Stimulated activated effector memory CD8-positive, alpha-beta T cell treated with anti-CD3 and anti-CD28 coated beads, Interleukin-12 subunit alpha, Interleukin-12 subunit beta, amount 100 ng/mL, for 72 hours (primary cell): ENCODE results near the gene SPATA9.
A peak's percentile ranks its signal among the peaks of the same experiment; 100 is the strongest.
"Not testable (repeated sequence)": the region's sequence is repeated elsewhere in the genome, so short reads cannot be mapped to it uniquely, and the experiment has no call there.

ENCODE experiments used
- ATAC-seq: fragments of 150-1000 bp; cut with Tn5 transposase; 2 replicates; pipeline ENCODE4 v1.10.0; 2021
- DNase-seq, 2 donors: peaks; one replicate each; pipeline ENCODE4 v3.0.0; 2021 to 2022; ENCODE audit warnings: low spot score in 2 of 2
- H3K27ac Mint-ChIP-seq: one replicate; pipeline ENCODE4 v1.8.0; 2022; ENCODE audit warnings: mild to moderate bottlenecking, mixed read lengths
- H3K36me3 Mint-ChIP-seq: one replicate; pipeline ENCODE4 v1.8.0; 2022; ENCODE audit warnings: mild to moderate bottlenecking, mixed read lengths
- H3K4me1 Mint-ChIP-seq: one replicate; pipeline ENCODE4 v1.8.0; 2022; ENCODE audit warnings: mixed read lengths
- H3K4me3 Mint-ChIP-seq: one replicate; pipeline ENCODE4 v1.8.0; 2022; ENCODE audit warnings: mild to moderate bottlenecking, mixed read lengths
- H3K9me3 Mint-ChIP-seq: one replicate; pipeline ENCODE4 v1.8.0; 2022; ENCODE audit warnings: mixed read lengths

The SPATA9 gene

GRCh38 chr5:95646569-95647431 is 36.0 kb downstream of the SPATA9 start, which contains the start of gene RFESD:
Gene RFESD, plus strand, starts transcription at chr5:95646777. Its CDS starts 5,495 bp downstream, at chr5:95652272.
- Mint-ChIP-seq H3K27ac (peak within 1 kb of the TSS; percentile 91), H3K36me3 (no peaks in the 10 kb centered on the region), H3K4me3 (peak within 1 kb of the TSS; percentile 76), H3K9me3 (no peaks in the 10 kb centered on the region), H3K4me1 (peaks cover 12% of the 10 kb centered on the region)
- DNase-seq (peak; percentile 93 to 97), ATAC-seq (peak; percentile 98)

- not testable (repeated sequence) for H3K9me3 Mint-ChIP-seq, H3K36me3 Mint-ChIP-seq, ATAC-seq, DNase-seq
- H3K27ac Mint-ChIP-seq: peak overlapping the region; percentile 91
- peaks cover 12% of the 10 kb centered on the region for H3K4me1 Mint-ChIP-seq
- H3K4me3 Mint-ChIP-seq: peak overlapping the region; percentile 76
These were observed 36.6 kb downstream of the SPATA9 start for GRCh38 chr5:95646226-95646568.

GRCh38 chr5:95644351-95645042 is 38.3 kb downstream of the SPATA9 start:
- Mint-ChIP-seq H3K36me3 (no peaks in the 10 kb centered on the region), H3K27ac (no peak overlapping the region), H3K4me1 (peaks cover 12% of the 10 kb centered on the region), H3K4me3 (no peak overlapping the region), H3K9me3 (no peaks in the 10 kb centered on the region)
- DNase-seq: peak in 1 of 2 donors; percentile 58
- peak; percentile 29 for ATAC-seq

- Mint-ChIP-seq H3K36me3 (no peaks in the 10 kb centered on the region), H3K27ac (no peak overlapping the region), H3K4me1 (peaks cover 17% of the 10 kb centered on the region), H3K4me3 (no peak overlapping the region), H3K9me3 (no peaks in the 10 kb centered on the region)
- ATAC-seq (no peak), DNase-seq (no peak)
These were observed 39.6 kb downstream of the SPATA9 start for GRCh38 chr5:95643152-95643551.

GRCh38 chr5:95641741-95642220 is 41.0 kb downstream of the SPATA9 start:
- H3K4me1 Mint-ChIP-seq: peaks cover 17% of the 10 kb centered on the region
- no peaks in the 10 kb centered on the region for H3K9me3 Mint-ChIP-seq
- no peak overlapping the region for H3K27ac Mint-ChIP-seq
- DNase-seq: no peak
- no peak overlapping the region for H3K4me3 Mint-ChIP-seq
- H3K36me3 Mint-ChIP-seq: no peaks in the 10 kb centered on the region
- no peak for ATAC-seq

GRCh38 chr5:95638632-95639031 is 44.2 kb downstream of the SPATA9 start:
- no peak overlapping the region for H3K4me3 Mint-ChIP-seq

GRCh38 chr5:95634081-95634480 is 48.7 kb downstream of the SPATA9 start:
- H3K36me3 Mint-ChIP-seq: peaks cover 6% of the 10 kb centered on the region
- peaks cover 22% of the 10 kb centered on the region for H3K4me1 Mint-ChIP-seq
- H3K9me3 Mint-ChIP-seq: no peaks in the 10 kb centered on the region

More at GRCh38 chr5:95638632-95639031, 44.2 kb downstream of the SPATA9 start:
- Mint-ChIP-seq H3K4me1 (peaks cover 4% of the 10 kb centered on the region), H3K36me3 (no peaks in the 10 kb centered on the region), H3K9me3 (no peaks in the 10 kb centered on the region), H3K27ac (no peak overlapping the region)
- ATAC-seq (no peak), DNase-seq (no peak)

GRCh38 chr5:95633671-95634070 is 49.1 kb downstream of the SPATA9 start:
- ATAC-seq (no peak), DNase-seq (no peak)
- no peak overlapping the region for H3K27ac Mint-ChIP-seq
- H3K4me3 Mint-ChIP-seq: no peak overlapping the region
- H3K4me1 Mint-ChIP-seq: peaks cover 22% of the 10 kb centered on the region
- peaks cover 6% of the 10 kb centered on the region for H3K36me3 Mint-ChIP-seq
- no peaks in the 10 kb centered on the region for H3K9me3 Mint-ChIP-seq

More at GRCh38 chr5:95634081-95634480, 48.7 kb downstream of the SPATA9 start:
- DNase-seq (no peak), ATAC-seq (no peak)
- Mint-ChIP-seq H3K4me3 (no peak overlapping the region), H3K27ac (no peak overlapping the region)

GRCh38 chr5:95632942-95633341 is 49.8 kb downstream of the SPATA9 start:
- H3K4me1 Mint-ChIP-seq: peaks cover 18% of the 10 kb centered on the region
- not testable (repeated sequence) for DNase-seq, H3K9me3 Mint-ChIP-seq, ATAC-seq, H3K36me3 Mint-ChIP-seq, H3K27ac Mint-ChIP-seq, H3K4me3 Mint-ChIP-seq

- Mint-ChIP-seq H3K9me3 (no peaks in the 10 kb centered on the region), H3K4me1 (peaks cover 18% of the 10 kb centered on the region), H3K4me3 (peak overlapping the region; percentile 29), H3K27ac (peak overlapping the region; percentile 91), H3K36me3 (peaks cover 6% of the 10 kb centered on the region)
- DNase-seq (peak; percentile 13 to 65), ATAC-seq (peak; percentile 100)
These were observed 50.7 kb downstream of the SPATA9 start for GRCh38 chr5:95631991-95632675.

GRCh38 chr5:95631255-95631958 is 51.4 kb downstream of the SPATA9 start:
- Mint-ChIP-seq H3K4me3 (peak overlapping the region; percentile 29), H3K36me3 (peaks cover 6% of the 10 kb centered on the region), H3K27ac (peak overlapping the region; percentile 91), H3K9me3 (no peaks in the 10 kb centered on the region), H3K4me1 (peaks cover 18% of the 10 kb centered on the region)
- DNase-seq (peak in 1 of 2 donors; percentile 38), ATAC-seq (peak; percentile 1)

GRCh38 chr5:95630394-95630917 is 52.3 kb downstream of the SPATA9 start:
- ATAC-seq: no peak
- H3K4me3 Mint-ChIP-seq: no peak overlapping the region
- H3K9me3 Mint-ChIP-seq: no peaks in the 10 kb centered on the region
- peak in 1 of 2 donors; percentile 22 for DNase-seq
- peaks cover 6% of the 10 kb centered on the region for H3K36me3 Mint-ChIP-seq
- peaks cover 18% of the 10 kb centered on the region for H3K4me1 Mint-ChIP-seq
- H3K27ac Mint-ChIP-seq: no peak overlapping the region

GRCh38 chr5:95628933-95629332 is 53.9 kb downstream of the SPATA9 start:
- ATAC-seq (no peak), DNase-seq (no peak)
- Mint-ChIP-seq H3K4me1 (peaks cover 18% of the 10 kb centered on the region), H3K36me3 (peaks cover 6% of the 10 kb centered on the region), H3K9me3 (no peaks in the 10 kb centered on the region), H3K27ac (no peak overlapping the region), H3K4me3 (no peak overlapping the region)

GRCh38 chr5:95627971-95628810 is 54.6 kb downstream of the SPATA9 start:
- Mint-ChIP-seq H3K4me1 (peaks cover 18% of the 10 kb centered on the region), H3K4me3 (no peak overlapping the region), H3K27ac (no peak overlapping the region), H3K9me3 (no peaks in the 10 kb centered on the region), H3K36me3 (peaks cover 6% of the 10 kb centered on the region)
- no peak for ATAC-seq
- peak in 1 of 2 donors; percentile 38 for DNase-seq
